ENCODE results near the gene STPG3. TPM values are rescaled to one million over a fixed set of nuclear protein-coding genes. Genes with fewer than 3 reads are reported as not detected.

Gene STPG3
- total RNA-seq, 2 experiments from 2014 or later, result not detected

DNA sequence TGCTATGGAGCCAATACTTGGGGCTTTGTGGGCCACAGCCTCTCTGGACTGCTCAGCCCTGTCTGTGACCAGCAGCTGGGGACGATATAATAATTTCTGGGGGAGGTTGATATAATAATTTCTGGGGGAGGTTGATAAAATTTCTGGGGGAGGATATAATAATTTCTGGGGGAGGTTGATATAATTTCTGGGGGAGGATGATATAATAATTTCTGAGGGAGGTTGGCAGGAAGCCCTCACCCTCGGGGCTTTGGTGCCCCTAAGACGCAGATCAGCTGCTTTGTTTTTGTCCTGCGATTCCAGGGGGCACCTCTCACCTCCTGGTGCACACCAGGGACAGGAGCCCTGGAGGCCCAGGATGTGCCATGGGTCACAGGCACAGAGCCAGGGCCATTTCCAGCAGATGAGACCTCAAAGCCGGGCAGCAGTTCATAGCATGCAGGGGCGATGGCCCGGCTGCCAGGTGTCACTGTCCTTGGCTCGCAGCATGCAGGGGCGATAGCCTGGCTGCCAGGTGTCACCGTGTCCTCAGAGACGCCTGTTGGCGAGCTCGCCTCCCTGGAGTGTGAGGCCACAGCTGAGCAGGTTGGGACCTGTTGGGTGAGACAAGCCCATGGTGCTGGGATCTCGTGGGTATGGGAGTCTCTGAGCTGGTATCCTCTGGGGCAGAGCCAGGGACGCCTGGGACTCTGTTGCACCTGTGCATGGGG is 22.7 kb downstream of the STPG3 start:
- Mint-ChIP-seq H3K4me1 (peaks cover 20% of the 10 kb centered on the region), H3K4me3 (no peak overlapping the region), H3K36me3 (peaks cover 7% of the 10 kb centered on the region), H3K27me3 (no peaks in the 10 kb centered on the region), H3K9me3 (ENCODE audit: low read depth) (no peaks in the 10 kb centered on the region), H3K27ac (no peak overlapping the region)
- ATAC-seq (no peak), DNase-seq (no peak)
- CTCF ChIA-PET, result interaction anchor here (0.8 to 1.3 kb wide), 3 partner anchors 9 to 17 kb away, joined by 3 to 5 read pairs (median 3); no protein-coding TSS in a partner anchor

DNA sequence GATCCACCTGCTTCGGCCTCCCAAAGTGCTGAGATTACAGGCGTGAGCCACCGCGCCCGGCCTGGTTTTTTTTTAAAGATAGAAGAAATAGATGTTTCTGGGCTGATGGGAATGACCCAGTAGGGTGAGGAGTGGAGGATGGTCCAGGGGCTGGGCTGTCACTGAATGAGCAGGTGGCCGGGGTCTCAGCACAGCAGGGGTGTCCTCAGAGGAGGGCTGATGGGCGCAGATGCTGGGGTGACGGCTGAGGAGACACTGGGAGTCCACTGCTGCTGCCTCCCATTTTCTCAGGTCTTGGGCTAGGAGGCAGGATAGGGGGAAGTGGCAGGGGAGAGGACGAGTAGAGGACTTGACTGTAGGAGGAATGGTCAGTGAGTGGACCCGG is 24.1 kb downstream of the STPG3 start:
- Mint-ChIP-seq H3K9me3 (ENCODE audit: low read depth) (no peaks in the 10 kb centered on the region), H3K4me1 (peaks cover 13% of the 10 kb centered on the region), H3K27me3 (no peaks in the 10 kb centered on the region), H3K4me3 (no peak overlapping the region), H3K36me3 (peaks cover 4% of the 10 kb centered on the region), H3K27ac (no peak overlapping the region)
- DNase-seq (no peak), ATAC-seq (no peak)
- CTCF ChIA-PET, result no interaction called here

DNA sequence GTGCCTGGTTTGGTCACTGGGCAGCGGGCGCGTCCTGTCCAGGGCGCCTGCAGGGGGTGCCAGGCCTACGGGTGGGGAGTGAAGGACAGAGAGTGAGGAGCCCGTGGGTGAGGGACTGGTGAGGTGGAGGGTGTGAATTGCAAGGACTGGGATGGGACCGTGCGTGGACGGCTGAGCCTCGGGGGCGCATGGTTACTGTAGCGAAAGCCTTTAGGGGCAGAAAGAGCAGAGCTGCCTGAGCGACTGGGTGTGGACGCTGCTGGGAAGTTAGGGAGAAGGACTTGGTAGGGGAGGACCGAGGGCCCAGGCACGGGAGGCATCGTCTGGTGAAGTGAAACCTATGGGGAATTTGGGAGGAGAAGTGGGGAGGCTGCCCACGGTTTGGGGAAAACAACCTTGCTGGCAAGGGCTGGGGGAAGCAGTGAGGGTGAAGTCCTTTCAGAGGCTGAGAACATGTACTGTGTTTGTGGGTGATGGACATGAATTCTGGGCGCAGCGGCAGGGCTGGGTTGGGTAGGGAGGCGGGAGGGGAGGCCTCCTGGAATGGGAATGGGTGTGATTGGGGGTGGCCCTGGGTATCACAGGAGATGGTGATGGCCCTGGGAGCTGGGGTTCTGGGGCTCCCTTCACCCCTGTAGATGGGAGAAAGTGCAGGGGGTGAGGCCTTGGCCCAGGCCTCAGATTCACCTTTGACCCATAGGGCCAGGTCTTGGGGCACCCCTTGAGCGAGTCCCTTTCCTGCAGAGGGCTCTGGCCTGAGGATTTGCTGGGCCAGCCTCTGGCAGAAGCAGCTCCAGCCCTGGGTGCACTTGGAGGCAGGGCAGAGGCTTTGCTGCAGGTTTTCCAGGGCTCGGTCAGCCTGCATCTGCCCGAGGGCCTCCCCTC is 24.7 kb downstream of the STPG3 start:
- H3K4me1 Mint-ChIP-seq, result peaks cover 13% of the 10 kb centered on the region
- DNase-seq (no peak), ATAC-seq (no peak)
- H3K9me3 Mint-ChIP-seq (ENCODE audit: low read depth), result no peaks in the 10 kb centered on the region
- no peak overlapping the region for H3K27ac Mint-ChIP-seq
- CTCF ChIA-PET, result interaction anchor here (0.6 kb wide), 1 partner anchor 39 kb away, joined by 3 read pairs; no protein-coding TSS in a partner anchor
- H3K27me3 Mint-ChIP-seq, result no peaks in the 10 kb centered on the region
- H3K4me3 Mint-ChIP-seq, result no peak overlapping the region
- peaks cover 4% of the 10 kb centered on the region for H3K36me3 Mint-ChIP-seq

DNA sequence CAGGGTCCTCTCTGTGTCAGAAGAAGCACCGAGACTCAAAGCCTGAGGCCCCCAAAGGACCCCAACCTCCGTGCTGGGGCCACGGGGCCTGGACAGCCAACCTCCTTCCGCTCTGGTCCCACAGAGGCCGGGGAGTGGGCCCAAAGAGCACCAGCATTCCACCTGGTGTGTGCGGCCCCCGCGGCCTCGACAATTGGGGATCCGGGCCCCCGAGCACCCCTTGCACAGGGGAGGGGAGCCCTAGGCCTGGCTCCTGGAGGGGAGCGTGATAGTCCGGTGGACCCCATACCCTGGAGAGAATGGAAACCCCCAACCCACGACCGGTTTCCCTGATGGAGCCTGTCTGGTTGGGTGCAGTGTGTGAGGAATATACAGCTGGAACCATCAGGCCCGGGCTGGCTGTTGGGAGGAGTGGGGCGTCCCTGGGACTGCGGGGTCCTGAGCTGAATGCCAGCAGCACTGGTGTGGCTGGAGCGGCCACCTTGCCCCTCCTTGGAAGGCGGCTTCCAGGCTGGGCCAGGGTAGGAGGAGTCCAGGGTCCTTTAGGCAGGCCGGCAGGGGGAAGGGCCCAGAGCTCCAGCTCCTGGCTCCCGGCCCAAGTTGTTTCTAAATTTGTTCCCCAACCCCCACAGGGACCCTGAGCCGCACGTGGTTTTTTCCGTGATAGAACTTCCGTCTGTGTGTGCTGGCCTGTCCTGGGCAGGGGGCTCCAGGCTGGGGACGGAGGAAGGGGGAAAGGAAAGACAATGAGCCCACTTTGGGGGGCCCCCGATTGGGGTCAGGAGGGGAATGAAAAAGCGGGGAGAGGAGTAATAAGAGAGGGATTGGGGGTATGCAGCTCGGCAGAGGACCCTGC is 25.6 kb downstream of the STPG3 start:
- H3K27ac Mint-ChIP-seq, result no peak overlapping the region
- DNase-seq (no peak), ATAC-seq (no peak)
- H3K9me3 Mint-ChIP-seq (ENCODE audit: low read depth), result no peaks in the 10 kb centered on the region
- no peaks in the 10 kb centered on the region for H3K27me3 Mint-ChIP-seq
- H3K36me3 Mint-ChIP-seq, result peaks cover 2% of the 10 kb centered on the region
- CTCF ChIA-PET, result interaction anchor here (0.6 to 1.5 kb wide), 10 partner anchors 9 to 242 kb away, joined by 3 to 7 read pairs (median 3); partner anchors contain the start of gene NRARP
- peaks cover 6% of the 10 kb centered on the region for H3K4me1 Mint-ChIP-seq
- H3K4me3 Mint-ChIP-seq, result no peak overlapping the region

DNA sequence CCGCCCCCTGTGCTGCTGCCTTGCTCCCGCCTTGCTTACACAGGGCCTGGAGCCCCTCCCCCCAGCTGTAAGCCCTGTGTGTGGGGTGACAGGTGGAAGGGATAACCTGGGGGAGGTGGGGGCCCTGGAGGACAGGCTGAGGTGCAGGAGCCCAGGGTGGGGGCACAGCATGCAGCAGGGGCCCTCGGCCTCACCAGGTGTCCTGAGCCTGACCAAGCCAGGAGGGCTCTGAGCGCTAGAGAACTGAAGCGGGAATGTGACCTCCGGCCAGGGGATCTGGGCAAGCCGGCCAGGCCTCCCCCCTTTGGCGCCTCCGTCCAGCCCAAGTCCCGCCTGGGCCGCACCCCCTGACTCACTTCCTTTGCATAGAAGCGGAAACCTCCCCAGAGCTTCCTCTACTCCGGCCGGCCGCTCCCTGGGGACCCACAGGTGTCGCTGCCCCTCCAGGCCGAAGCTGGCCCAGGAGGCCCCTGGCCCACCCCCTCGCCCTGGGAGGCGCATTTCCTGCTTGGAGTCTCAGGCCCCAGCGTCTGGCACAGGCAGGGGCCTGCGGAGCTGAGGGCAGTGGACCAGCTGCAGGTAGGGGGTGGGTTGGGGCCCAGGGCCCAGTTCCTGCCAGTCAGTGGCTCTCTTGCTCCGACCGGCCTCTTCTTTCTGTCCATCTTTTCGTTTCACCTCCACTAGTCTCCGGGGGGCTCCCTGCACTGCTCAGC is 26.4 kb downstream of the STPG3 start, which contains the start of gene TOR4A:
TSS of gene TOR4A (plus strand) at position 398 of the 713 bp plus-strand sequence. CDS start 964 bp downstream, outside the sequence.
- H3K9me3 Mint-ChIP-seq (ENCODE audit: low read depth), result no peaks in the 10 kb centered on the region
- CTCF ChIA-PET, result interaction anchor here (0.7 to 1.5 kb wide), 11 partner anchors 9 to 243 kb away, joined by 3 to 7 read pairs (median 3); partner anchors contain the start of genes ANAPC2, NRARP and SSNA1
- H3K36me3 Mint-ChIP-seq, result peaks cover 2% of the 10 kb centered on the region
- peak; percentile 79 for ATAC-seq
- peak within 1 kb of the TSS; percentile 70 for H3K4me3 Mint-ChIP-seq
- peak; percentile 73 for DNase-seq
- peaks cover 7% of the 10 kb centered on the region for H3K4me1 Mint-ChIP-seq
- H3K27me3 Mint-ChIP-seq, result peaks cover 1% of the 10 kb centered on the region
- H3K27ac Mint-ChIP-seq, result peak within 1 kb of the TSS; percentile 74

DNA sequence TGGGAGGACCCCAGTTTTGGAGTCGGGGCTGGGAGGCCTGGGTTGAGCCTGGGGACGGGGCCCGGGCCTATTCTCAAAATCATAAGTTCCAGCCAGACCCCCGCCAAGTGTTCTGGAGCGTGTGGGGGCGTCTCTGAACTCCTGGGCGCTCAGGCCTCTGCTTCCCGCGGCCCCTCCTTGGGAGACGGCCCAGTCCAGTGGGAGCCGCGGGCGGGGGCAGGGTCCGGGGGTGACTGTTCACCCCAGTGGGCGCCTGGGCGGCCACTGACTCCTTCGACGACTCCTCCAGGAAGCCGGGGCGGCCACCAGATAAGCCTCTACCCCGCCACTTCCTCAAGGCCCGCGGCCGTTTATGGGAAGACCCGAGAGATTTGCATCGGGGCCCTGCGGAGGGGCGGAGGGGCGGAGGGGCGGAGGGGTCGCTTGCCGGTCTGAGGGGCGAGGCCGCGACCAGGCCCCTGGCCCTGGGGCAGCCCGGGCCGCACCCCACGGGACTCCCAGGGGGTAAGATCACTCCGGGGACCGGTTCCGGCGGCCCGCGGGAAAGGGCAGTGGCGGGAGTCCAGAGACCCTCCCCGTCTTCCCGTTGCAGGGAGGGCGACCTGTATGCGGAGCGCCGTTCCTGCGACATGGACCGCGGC is 27.1 kb downstream of the STPG3 start:
- H3K27ac Mint-ChIP-seq, result peak overlapping the region; percentile 74
- peak overlapping the region; percentile 70 for H3K4me3 Mint-ChIP-seq
- peak; percentile 16 for ATAC-seq
- H3K36me3 Mint-ChIP-seq, result peaks cover 2% of the 10 kb centered on the region
- H3K27me3 Mint-ChIP-seq, result peaks cover 3% of the 10 kb centered on the region
- no peaks in the 10 kb centered on the region for H3K9me3 Mint-ChIP-seq (ENCODE audit: low read depth)
- DNase-seq, result no peak
- CTCF ChIA-PET, result interaction anchor here (0.7 to 1.5 kb wide), 10 partner anchors 9 to 243 kb away, joined by 3 to 7 read pairs (median 3); partner anchors contain the start of genes ANAPC2, NRARP and SSNA1
- peaks cover 9% of the 10 kb centered on the region for H3K4me1 Mint-ChIP-seq

DNA sequence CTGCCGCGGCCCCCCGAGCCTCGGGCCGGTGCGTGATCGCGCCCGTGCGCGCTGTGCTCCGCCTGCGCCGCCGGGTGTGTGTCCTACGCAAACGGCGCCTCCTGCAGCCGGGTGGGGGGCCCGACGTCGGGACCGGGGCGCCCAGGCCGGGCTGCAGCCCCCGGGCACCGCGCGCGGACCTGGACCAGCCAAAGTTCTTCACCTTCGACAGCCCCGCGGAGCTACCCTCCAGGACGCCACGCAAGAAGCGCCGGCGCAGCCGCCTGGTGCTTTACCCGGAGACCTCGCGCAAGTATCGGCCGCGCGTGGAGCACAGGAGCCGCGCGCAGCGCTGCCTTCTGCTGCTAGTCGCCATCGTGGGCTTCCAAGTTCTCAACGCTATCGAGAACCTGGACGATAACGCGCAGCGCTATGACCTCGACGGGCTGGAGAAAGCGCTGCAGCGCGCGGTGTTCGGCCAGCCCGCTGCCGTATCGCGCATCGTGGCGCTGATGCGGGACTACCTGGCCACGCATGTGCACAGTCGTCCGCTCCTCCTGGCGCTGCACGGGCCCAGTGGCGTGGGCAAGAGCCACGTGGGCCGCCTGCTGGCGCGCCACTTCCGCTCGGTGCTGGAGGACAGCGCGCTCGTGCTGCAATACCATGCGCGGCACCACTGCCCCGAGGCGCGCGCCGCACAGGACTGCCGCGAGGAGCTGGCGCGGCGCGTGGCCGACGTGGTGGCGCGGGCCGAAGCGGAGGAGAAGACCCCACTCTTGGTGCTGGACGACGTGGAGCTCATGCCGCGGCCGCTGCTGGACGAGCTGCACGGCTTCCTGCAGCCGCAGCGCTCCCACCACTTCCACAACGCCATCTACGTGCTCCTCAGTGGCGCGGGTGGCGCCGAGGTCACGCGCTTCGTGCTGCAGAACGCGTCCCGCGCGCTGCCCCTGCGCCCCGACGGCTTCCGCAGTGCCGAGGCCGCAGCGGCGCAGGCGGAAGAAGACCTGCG is 27.9 kb downstream of the STPG3 start:
- H3K9me3 Mint-ChIP-seq (ENCODE audit: low read depth), result no peaks in the 10 kb centered on the region
- ATAC-seq (no peak), DNase-seq (no peak)
- peaks cover 3% of the 10 kb centered on the region for H3K27me3 Mint-ChIP-seq
- no peak overlapping the region for H3K4me3 Mint-ChIP-seq
- peaks cover 2% of the 10 kb centered on the region for H3K36me3 Mint-ChIP-seq
- H3K4me1 Mint-ChIP-seq, result peaks cover 9% of the 10 kb centered on the region
- H3K27ac Mint-ChIP-seq, result no peak overlapping the region
- CTCF ChIA-PET, result interaction anchor here (1.1 to 1.8 kb wide), 2 partner anchors 42 to 256 kb away, joined by 3 to 5 read pairs; no protein-coding TSS in a partner anchor

DNA sequence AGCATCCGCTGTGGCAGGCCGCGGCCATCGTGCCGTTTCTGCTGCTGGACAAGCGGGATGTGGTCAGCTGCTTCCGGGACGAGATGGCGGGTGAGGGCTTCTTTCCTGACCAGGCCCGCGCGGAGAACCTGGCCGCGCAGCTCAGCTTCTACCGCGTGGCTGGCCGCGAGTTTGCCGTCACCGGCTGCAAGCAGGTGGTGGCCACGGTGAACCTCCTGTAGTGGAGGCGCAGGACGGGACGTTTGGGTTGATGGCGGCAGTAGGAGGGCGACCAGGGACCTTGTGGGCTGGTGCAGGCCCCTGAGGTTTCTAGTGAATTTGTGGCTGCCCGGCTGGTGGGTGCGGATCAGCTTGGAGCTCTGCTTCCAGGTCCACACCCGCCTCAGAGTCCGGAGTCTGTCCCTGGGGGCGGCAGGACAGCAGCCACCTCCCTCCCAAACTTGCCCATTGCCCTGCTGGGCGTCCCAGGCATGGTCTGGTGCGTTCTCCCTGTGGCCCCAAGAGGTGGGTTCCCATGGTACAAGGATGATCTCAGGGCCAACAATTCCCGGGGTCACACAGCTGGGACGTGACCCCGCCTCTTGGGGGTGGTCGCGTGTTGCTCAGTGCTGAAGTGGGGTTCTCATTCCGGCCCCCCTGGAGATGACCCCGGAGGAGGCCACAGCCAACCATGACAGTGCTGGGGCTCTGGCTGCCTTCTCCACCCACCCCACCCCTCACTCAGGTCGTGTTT is 28.8 kb downstream of the STPG3 start:
- CTCF ChIA-PET, result interaction anchor here (1.1 to 1.8 kb wide), 3 partner anchors 43 to 255 kb away, joined by 3 to 5 read pairs (median 3); partner anchors contain the start of genes EXD3 and NOXA1
- H3K9me3 Mint-ChIP-seq (ENCODE audit: low read depth), result no peaks in the 10 kb centered on the region
- peaks cover 3% of the 10 kb centered on the region for H3K27me3 Mint-ChIP-seq
- peaks cover 9% of the 10 kb centered on the region for H3K4me1 Mint-ChIP-seq
- H3K27ac Mint-ChIP-seq, result no peak overlapping the region
- H3K36me3 Mint-ChIP-seq, result peaks cover 2% of the 10 kb centered on the region
- ATAC-seq (no peak), DNase-seq (no peak)
- H3K4me3 Mint-ChIP-seq, result no peak overlapping the region

DNA sequence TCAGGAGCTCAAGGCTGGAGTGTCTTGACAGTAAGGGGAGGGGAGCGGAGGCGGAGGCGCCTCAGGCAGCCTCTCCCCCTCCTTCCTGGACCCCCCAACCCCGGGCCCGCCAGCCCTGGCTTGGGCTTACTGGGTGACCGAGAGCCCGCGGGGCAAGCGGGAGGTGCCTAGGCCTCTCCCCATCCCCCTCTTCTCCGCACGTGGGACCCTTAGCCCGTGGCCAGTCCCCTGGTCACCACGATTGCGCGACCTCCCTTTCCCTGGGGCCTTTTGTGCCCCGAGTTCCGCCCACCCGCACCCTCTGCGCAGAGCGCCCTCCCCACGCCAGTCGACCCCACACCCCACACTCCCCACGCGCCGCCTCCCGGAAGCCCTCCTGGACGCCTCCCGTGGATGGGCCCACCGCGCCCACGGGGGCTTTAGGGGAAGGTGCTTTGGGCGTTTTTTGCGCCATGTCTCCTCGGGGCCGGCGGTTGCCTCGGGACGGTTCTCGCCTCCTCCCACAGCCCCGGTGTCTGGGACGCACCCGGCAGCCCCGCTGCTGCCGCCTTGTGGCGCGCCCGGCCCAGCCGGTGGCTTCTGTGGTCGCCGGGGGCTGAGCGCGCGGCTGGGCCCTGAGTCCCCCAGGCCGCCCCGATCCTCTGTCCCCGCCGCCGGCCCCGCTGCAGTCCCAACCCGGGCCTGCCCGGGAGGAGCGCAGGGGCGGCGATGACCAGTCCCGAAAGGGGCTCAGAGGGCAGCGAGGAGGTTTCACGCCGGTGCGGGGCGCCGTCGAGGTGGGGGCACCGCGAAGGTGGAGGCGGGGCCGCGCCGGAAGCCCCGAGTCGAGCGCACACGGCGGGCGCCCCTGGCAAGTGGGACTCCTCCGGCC is 29.6 kb downstream of the STPG3 start:
- H3K36me3 Mint-ChIP-seq, result peaks cover 2% of the 10 kb centered on the region
- no peak overlapping the region for H3K4me3 Mint-ChIP-seq
- CTCF ChIA-PET, result interaction anchor here (1.1 to 1.8 kb wide), 3 partner anchors 44 to 254 kb away, joined by 3 to 5 read pairs (median 3); partner anchors contain the start of genes EXD3 and NOXA1
- H3K27ac Mint-ChIP-seq, result no peak overlapping the region
- peaks cover 3% of the 10 kb centered on the region for H3K27me3 Mint-ChIP-seq
- DNase-seq, result no peak
- no peaks in the 10 kb centered on the region for H3K9me3 Mint-ChIP-seq (ENCODE audit: low read depth)
- peaks cover 9% of the 10 kb centered on the region for H3K4me1 Mint-ChIP-seq
- ATAC-seq, result no peak

All from activated CD8-positive, alpha-beta memory T cell treated with anti-CD3 and anti-CD28 coated beads, Interleukin-2, amount 10 ng/mL, durations not matched to agents 7 days and 5 days (primary cell).